ENCODE measurements around the gene POLR3G.

Gene POLR3G

GRCh38 chr5:90483206-90483605 lies 8.5 kb downstream of the POLR3G start:
- no peaks in the 10 kb centered on the region for H3K4me1 ChIP-seq (ENCODE audit: control insufficient read depth in 1 of 2, insufficient read depth in 1 of 2, low read depth in 1 of 2, low read length in 1 of 2)
- no peaks in the 10 kb centered on the region for H3K9me3 ChIP-seq
- TF ChIP-seq CTCF (IDR thresholded peaks at IDR 0.05) = no peak
- no peaks in the 10 kb centered on the region for H3K36me3 ChIP-seq
- H3K4me3 ChIP-seq (ENCODE audit: low read depth in 1 of 2, low read length in 1 of 2) = no peak overlapping the region
- H3K27me3 ChIP-seq = no peaks in the 10 kb centered on the region
- no peak overlapping the region for H3K27ac ChIP-seq

- Histone ChIP-seq H3K9me3 (no peaks in the 10 kb centered on the region), H3K27ac (no peak overlapping the region), H3K4me1 (ENCODE audit: control insufficient read depth in 1 of 2, insufficient read depth in 1 of 2, low read depth in 1 of 2, low read length in 1 of 2) (no peaks in the 10 kb centered on the region), H3K4me3 (ENCODE audit: low read depth in 1 of 2, low read length in 1 of 2) (no peak overlapping the region), H3K36me3 (no peaks in the 10 kb centered on the region), H3K27me3 (no peaks in the 10 kb centered on the region)
- TF ChIP-seq CTCF (IDR thresholded peaks at IDR 0.05) = no peak
Measured at GRCh38 chr5:90484540-90484939, 9.9 kb downstream of the POLR3G start.

GRCh38 chr5:90488791-90489190 lies 14.1 kb downstream of the POLR3G start:
- no peak for TF ChIP-seq CTCF (IDR thresholded peaks at IDR 0.05)
- Histone ChIP-seq H3K27ac (no peak overlapping the region), H3K9me3 (no peaks in the 10 kb centered on the region), H3K27me3 (no peaks in the 10 kb centered on the region), H3K36me3 (no peaks in the 10 kb centered on the region), H3K4me3 (ENCODE audit: low read depth in 1 of 2, low read length in 1 of 2) (no peak overlapping the region), H3K4me1 (ENCODE audit: control insufficient read depth in 1 of 2, insufficient read depth in 1 of 2, low read depth in 1 of 2, low read length in 1 of 2) (no peaks in the 10 kb centered on the region)

GRCh38 chr5:90494043-90494442 lies 19.4 kb downstream of the POLR3G start:
- Histone ChIP-seq H3K4me3 (ENCODE audit: low read depth in 1 of 2, low read length in 1 of 2) (no peak overlapping the region), H3K36me3 (no peaks in the 10 kb centered on the region), H3K27ac (no peak overlapping the region), H3K9me3 (no peaks in the 10 kb centered on the region), H3K27me3 (no peaks in the 10 kb centered on the region), H3K4me1 (ENCODE audit: control insufficient read depth in 1 of 2, insufficient read depth in 1 of 2, low read depth in 1 of 2, low read length in 1 of 2) (no peaks in the 10 kb centered on the region)
- TF ChIP-seq CTCF (IDR thresholded peaks at IDR 0.05) = no peak

- no peaks in the 10 kb centered on the region for H3K36me3 ChIP-seq
Measured at GRCh38 chr5:90495146-90495545, 20.5 kb downstream of the POLR3G start.

More at GRCh38 chr5:90495146-90495545, 20.5 kb downstream of the POLR3G start:
- H3K4me1 ChIP-seq (ENCODE audit: control insufficient read depth in 1 of 2, insufficient read depth in 1 of 2, low read depth in 1 of 2, low read length in 1 of 2) = no peaks in the 10 kb centered on the region
- H3K4me3 ChIP-seq (ENCODE audit: low read depth in 1 of 2, low read length in 1 of 2) = no peak overlapping the region
- no peaks in the 10 kb centered on the region for H3K9me3 ChIP-seq
- TF ChIP-seq CTCF (IDR thresholded peaks at IDR 0.05) = no peak
- H3K27ac ChIP-seq = no peak overlapping the region
- no peaks in the 10 kb centered on the region for H3K27me3 ChIP-seq

Measured in neutrophil (primary cell).